ENCODE results near the gene OR51A4.

DNA sequence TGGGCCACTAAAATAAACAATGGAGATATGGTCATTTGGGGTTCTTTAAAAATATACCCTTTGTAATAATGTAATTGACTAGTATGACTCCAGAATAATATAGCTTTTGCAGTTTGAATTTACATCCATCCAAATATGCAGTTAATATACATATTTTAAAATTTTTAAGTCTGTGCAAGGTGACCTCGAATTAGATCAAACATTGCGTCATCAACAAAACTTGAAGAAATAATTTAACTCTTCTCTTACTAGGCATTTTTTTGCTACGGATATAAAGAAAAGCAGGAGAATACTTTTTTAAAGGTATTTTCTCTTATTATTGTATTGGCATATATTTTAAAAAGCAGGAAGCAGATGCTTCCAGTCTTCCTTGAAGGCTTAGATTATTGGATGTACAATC is 10.7 kb downstream of the OR51A4 start:
- TF ChIP-seq, protein P1, sequence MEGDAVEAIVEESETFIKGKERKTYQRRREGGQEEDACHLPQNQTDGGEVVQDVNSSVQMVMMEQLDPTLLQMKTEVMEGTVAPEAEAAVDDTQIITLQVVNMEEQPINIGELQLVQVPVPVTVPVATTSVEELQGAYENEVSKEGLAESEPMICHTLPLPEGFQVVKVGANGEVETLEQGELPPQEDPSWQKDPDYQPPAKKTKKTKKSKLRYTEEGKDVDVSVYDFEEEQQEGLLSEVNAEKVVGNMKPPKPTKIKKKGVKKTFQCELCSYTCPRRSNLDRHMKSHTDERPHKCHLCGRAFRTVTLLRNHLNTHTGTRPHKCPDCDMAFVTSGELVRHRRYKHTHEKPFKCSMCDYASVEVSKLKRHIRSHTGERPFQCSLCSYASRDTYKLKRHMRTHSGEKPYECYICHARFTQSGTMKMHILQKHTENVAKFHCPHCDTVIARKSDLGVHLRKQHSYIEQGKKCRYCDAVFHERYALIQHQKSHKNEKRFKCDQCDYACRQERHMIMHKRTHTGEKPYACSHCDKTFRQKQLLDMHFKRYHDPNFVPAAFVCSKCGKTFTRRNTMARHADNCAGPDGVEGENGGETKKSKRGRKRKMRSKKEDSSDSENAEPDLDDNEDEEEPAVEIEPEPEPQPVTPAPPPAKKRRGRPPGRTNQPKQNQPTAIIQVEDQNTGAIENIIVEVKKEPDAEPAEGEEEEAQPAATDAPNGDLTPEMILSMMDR (IDR thresholded peaks at IDR 0.05; ENCODE audit: low read depth, low read length): no peak
- TF ChIP-seq POLR2A (IDR thresholded peaks at IDR 0.05; ENCODE audit: extremely low read depth, insufficient read length): no peak
- TF ChIP-seq, protein P2, sequence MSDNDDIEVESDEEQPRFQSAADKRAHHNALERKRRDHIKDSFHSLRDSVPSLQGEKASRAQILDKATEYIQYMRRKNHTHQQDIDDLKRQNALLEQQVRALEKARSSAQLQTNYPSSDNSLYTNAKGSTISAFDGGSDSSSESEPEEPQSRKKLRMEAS (IDR thresholded peaks at IDR 0.05; ENCODE audit: low read depth, low read length): no peak
